Measurements from ENCODE around the gene TMCC3. TPM values are rescaled to one million over a fixed set of nuclear protein-coding genes. Genes with fewer than 3 reads are reported as not detected.
A peak's percentile ranks its signal among the peaks of the same experiment; 100 is the strongest.

The TMCC3 gene
- total and polyA plus RNA-seq, 2 experiments from 2014 or later = 0.11 to 0.46 TPM

GRCh38 chr12:94676031-94676641 lies 25.8 kb upstream of the TMCC3 start:
- H3K27ac ChIP-seq = no peak overlapping the region
- no peak overlapping the region for H3K9ac ChIP-seq
- 83% methylated on average over 9 of the region's 9 CpGs for WGBS, 2 experiments (ENCODE audit: low coverage in 1 of 2, low lambda C conversion rate in 2 of 2, missing lambda C conversion rate in 2 of 2)
- H3K4me3 ChIP-seq = no peak overlapping the region
- H3K9me3 ChIP-seq (ENCODE audit: low read depth) = no peaks in the 10 kb centered on the region
- H3K9me2 ChIP-seq (ENCODE audit: insufficient read depth) = no peaks in the 10 kb centered on the region
- H3K4me1 ChIP-seq (ENCODE audit: insufficient read depth) = no peaks in the 10 kb centered on the region
- H2AFZ ChIP-seq = no peak overlapping the region
- no peaks in the 10 kb centered on the region for H3F3A ChIP-seq (ENCODE audit: insufficient read depth)
- H3K27me3 ChIP-seq (replicated peaks; ENCODE audit: insufficient read depth) = peaks cover 26% of the 10 kb centered on the region
- no peaks in the 10 kb centered on the region for H4K20me1 ChIP-seq (ENCODE audit: insufficient read depth)
- no peaks in the 10 kb centered on the region for H3K36me3 ChIP-seq (ENCODE audit: low read depth)
- in situ Hi-C loops (cut with MboI) = no loop called here
- TF ChIP-seq EZH2phosphoT487 (IDR thresholded peaks at IDR 0.05; ENCODE audit: insufficient read depth, low read depth) = no peak
- no peak for TF ChIP-seq EZH2 (IDR thresholded peaks at IDR 0.05; ENCODE audit: insufficient read depth, poor library complexity, severe bottlenecking)
- no peak overlapping the region for H3K4me2 ChIP-seq (ENCODE audit: unreplicated experiment)
- DNase-seq = no peak
- no peaks in the 10 kb centered on the region for H3K79me2 ChIP-seq (ENCODE audit: insufficient read depth)

- DNase-seq = peak; percentile 3
- Histone ChIP-seq H3K36me3 (ENCODE audit: low read depth) (no peaks in the 10 kb centered on the region), H4K20me1 (ENCODE audit: insufficient read depth) (no peaks in the 10 kb centered on the region), H3K4me2 (ENCODE audit: unreplicated experiment) (no peak overlapping the region), H3K4me1 (ENCODE audit: insufficient read depth) (no peaks in the 10 kb centered on the region), H3K9me3 (ENCODE audit: low read depth) (no peaks in the 10 kb centered on the region), H3K9me2 (ENCODE audit: insufficient read depth) (no peaks in the 10 kb centered on the region), H3K79me2 (ENCODE audit: insufficient read depth) (no peaks in the 10 kb centered on the region), H3K27me3 (replicated peaks; ENCODE audit: insufficient read depth) (peaks cover 30% of the 10 kb centered on the region), H3K27ac (no peak overlapping the region), H3F3A (ENCODE audit: insufficient read depth) (no peaks in the 10 kb centered on the region), H3K4me3 (no peak overlapping the region), H2AFZ (no peak overlapping the region), H3K9ac (no peak overlapping the region)
- in situ Hi-C loops (cut with MboI) = no loop called here
- TF ChIP-seq EZH2 (IDR thresholded peaks at IDR 0.05; ENCODE audit: insufficient read depth, poor library complexity, severe bottlenecking) = no peak
- TF ChIP-seq EZH2phosphoT487 (IDR thresholded peaks at IDR 0.05; ENCODE audit: insufficient read depth, low read depth) = no peak
- 15 to 16% methylated on average over 6 of the region's 6 CpGs for WGBS, 2 experiments (ENCODE audit: low coverage in 1 of 2, low lambda C conversion rate in 2 of 2, missing lambda C conversion rate in 2 of 2)
Observed at GRCh38 chr12:94674835-94675234, 24.5 kb upstream of the TMCC3 start.

- H3K9ac ChIP-seq = no peak overlapping the region
- no peak overlapping the region for H3K27ac ChIP-seq
- H3K27me3 ChIP-seq (replicated peaks; ENCODE audit: insufficient read depth) = peaks cover 37% of the 10 kb centered on the region
- no peak for DNase-seq
- H3K9me3 ChIP-seq (ENCODE audit: low read depth) = no peaks in the 10 kb centered on the region
- H3K4me3 ChIP-seq = no peak overlapping the region
- in situ Hi-C loops (cut with MboI) = no loop called here
- no peaks in the 10 kb centered on the region for H3K79me2 ChIP-seq (ENCODE audit: insufficient read depth)
- TF ChIP-seq EZH2 (IDR thresholded peaks at IDR 0.05; ENCODE audit: insufficient read depth, poor library complexity, severe bottlenecking) = no peak
- no peak for TF ChIP-seq EZH2phosphoT487 (IDR thresholded peaks at IDR 0.05; ENCODE audit: insufficient read depth, low read depth)
- H3F3A ChIP-seq (ENCODE audit: insufficient read depth) = no peaks in the 10 kb centered on the region
- WGBS, 2 experiments (ENCODE audit: low coverage in 1 of 2, low lambda C conversion rate in 2 of 2, missing lambda C conversion rate in 2 of 2) = 8 to 10% methylated on average over 2 of the region's 2 CpGs
- no peaks in the 10 kb centered on the region for H3K9me2 ChIP-seq (ENCODE audit: insufficient read depth)
- H3K4me2 ChIP-seq (ENCODE audit: unreplicated experiment) = no peak overlapping the region
- no peaks in the 10 kb centered on the region for H4K20me1 ChIP-seq (ENCODE audit: insufficient read depth)
- no peak overlapping the region for H2AFZ ChIP-seq
- H3K36me3 ChIP-seq (ENCODE audit: low read depth) = no peaks in the 10 kb centered on the region
- no peaks in the 10 kb centered on the region for H3K4me1 ChIP-seq (ENCODE audit: insufficient read depth)
Observed at GRCh38 chr12:94674051-94674451, 23.7 kb upstream of the TMCC3 start.

- WGBS, 2 experiments (ENCODE audit: low coverage in 1 of 2, low lambda C conversion rate in 2 of 2, missing lambda C conversion rate in 2 of 2) = 53 to 54% methylated on average over 4 of the region's 4 CpGs
- Histone ChIP-seq H3K27me3 (replicated peaks; ENCODE audit: insufficient read depth) (peaks cover 40% of the 10 kb centered on the region), H2AFZ (no peak overlapping the region), H3K9me3 (ENCODE audit: low read depth) (no peaks in the 10 kb centered on the region), H3K4me3 (no peak overlapping the region), H3F3A (ENCODE audit: insufficient read depth) (no peaks in the 10 kb centered on the region), H3K4me2 (ENCODE audit: unreplicated experiment) (no peak overlapping the region), H4K20me1 (ENCODE audit: insufficient read depth) (no peaks in the 10 kb centered on the region), H3K9ac (no peak overlapping the region), H3K36me3 (ENCODE audit: low read depth) (no peaks in the 10 kb centered on the region), H3K27ac (no peak overlapping the region), H3K9me2 (ENCODE audit: insufficient read depth) (no peaks in the 10 kb centered on the region), H3K4me1 (ENCODE audit: insufficient read depth) (no peaks in the 10 kb centered on the region), H3K79me2 (ENCODE audit: insufficient read depth) (no peaks in the 10 kb centered on the region)
- no peak for TF ChIP-seq EZH2phosphoT487 (IDR thresholded peaks at IDR 0.05; ENCODE audit: insufficient read depth, low read depth)
- TF ChIP-seq EZH2 (IDR thresholded peaks at IDR 0.05; ENCODE audit: insufficient read depth, poor library complexity, severe bottlenecking) = no peak
- DNase-seq = no peak
- in situ Hi-C loops (cut with MboI) = no loop called here
Observed at GRCh38 chr12:94673496-94673895, 23.1 kb upstream of the TMCC3 start.
